Epithelial cell of esophagus (primary cell): ENCODE results near the gene P2RY6.

ENCODE experiments used
- DNase-seq: peaks from one replicate; pipeline ENCODE4 v3.0.0; 2010; ENCODE audit warnings: low read depth
- H3K4me3 ChIP-seq: 2 replicates; pipeline ENCODE4 v1.5.1; 2011; ENCODE audit warnings: mild to moderate bottlenecking, low read length, control low read depth
- CTCF ChIP-seq: IDR thresholded peaks from 2 replicates; pipeline ENCODE4 v1.5.1; 2011; ENCODE audit warnings: low read depth, mild to moderate bottlenecking, low read length, control low read depth, inconsistent platforms; ENCODE audit not compliant: insufficient read depth; ENCODE audit errors: missing control alignments

The P2RY6 gene

DNA sequence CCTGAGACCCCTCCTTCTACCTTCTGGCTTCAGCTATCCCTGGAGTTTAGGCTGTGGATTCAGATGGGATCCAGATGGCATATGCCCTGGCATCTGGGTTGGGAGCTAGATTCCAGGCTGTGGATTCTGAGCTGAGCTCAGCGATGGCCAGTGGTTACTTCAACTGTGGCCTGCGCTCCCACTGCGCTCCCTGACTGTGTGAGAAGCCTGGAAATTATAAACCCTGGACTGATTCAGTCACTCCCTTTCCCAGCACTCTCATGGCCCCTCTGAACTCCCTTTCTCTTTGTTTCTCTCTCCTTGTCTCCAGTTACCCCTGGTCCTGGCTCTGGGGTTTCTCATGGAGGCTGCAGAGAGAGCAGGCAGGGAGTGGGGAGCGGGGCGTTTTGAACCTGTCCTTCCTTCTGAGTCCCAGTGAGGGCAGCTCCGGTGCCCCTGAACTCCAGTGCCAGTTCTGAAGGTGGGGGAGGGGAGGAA is 40.8 kb downstream of the P2RY6 start:
- DNase-seq: no peak
- H3K4me3 ChIP-seq: no peak overlapping the region
- no peak for TF ChIP-seq CTCF

GRCh38 chr11:73313652-73314051 is 41.5 kb downstream of the P2RY6 start:
- DNase-seq: no peak
- no peak overlapping the region for H3K4me3 ChIP-seq
- no peak for TF ChIP-seq CTCF

DNA sequence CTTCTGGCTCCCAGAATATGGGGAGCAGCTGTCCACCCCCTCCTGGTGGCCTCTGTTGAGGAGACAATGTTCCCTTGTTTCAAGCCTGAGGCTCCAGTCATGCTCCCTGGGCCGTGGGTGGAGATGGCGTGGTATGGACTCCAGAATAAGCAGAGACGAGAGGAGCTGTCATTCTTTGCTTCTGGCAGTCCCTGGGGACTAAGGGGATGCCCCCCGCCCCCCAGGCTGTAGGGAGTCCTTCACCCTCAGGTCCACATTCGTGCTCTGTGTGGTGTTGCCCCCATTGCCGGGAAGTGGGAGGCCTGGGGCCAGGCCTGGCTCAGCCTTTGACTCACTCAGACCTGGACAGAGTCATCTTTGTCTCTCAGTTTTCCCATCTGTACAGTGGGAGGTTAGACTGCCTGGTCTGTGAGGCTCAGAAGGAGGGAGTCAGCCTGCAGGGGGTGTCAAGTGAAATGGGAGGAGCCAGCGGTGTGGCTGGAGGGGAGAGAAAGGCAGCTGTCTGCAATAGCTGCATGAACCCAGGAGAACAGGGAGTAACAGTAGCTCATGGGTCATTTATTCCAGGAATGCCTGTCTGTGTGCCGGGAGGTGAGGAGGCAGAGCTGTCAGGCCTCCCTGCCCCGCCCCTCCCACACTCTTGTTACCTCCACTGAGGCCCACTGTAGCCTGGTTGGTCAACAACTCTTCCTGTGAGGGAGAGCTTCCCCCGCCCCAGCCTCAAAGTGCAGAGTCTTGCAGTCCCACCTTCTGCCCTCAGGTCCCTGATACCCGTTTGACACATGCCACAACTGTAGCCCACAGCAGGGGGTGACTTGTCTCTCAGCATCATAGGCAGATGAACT is 42.2 kb downstream of the P2RY6 start:
- no peak for TF ChIP-seq CTCF
- DNase-seq: peak; percentile 27
- no peak overlapping the region for H3K4me3 ChIP-seq

DNA sequence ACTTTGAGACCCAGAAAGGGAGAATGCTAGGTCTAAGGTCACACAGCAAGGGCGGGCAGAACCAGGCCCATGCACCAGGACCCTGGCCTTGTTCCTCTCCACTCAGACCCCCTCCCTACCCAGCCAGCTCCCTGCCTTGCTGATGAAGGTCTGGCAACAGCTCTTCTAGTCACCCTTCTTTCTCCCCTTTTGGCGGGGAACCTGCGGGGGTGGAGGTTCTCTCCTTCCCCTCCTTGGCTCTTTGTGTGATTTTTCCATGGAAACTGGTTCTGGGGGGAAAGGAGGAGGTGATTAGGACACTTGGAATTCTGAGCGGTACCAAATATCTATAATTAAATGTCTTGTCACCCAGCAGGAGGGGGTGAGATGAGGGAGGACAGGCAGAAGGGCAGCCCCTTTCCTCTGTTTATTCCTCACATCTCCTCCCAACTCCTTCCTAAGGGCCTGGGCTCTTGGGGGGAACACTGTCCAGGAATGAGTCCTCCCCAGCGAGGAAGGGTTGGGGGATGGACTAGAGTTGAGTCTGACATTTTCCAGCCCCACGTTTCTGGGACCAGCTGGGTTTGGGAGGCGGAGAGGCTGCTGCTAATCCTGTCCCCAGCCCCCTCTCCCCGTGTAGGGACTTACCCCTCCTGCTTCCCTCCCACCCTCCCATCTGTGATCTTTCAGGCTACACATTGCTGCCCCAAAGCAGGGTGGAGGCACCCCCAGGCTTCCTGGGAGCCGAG is 43.3 kb downstream of the P2RY6 start:
- no peak overlapping the region for H3K4me3 ChIP-seq
- no peak for DNase-seq
- no peak for TF ChIP-seq CTCF

DNA sequence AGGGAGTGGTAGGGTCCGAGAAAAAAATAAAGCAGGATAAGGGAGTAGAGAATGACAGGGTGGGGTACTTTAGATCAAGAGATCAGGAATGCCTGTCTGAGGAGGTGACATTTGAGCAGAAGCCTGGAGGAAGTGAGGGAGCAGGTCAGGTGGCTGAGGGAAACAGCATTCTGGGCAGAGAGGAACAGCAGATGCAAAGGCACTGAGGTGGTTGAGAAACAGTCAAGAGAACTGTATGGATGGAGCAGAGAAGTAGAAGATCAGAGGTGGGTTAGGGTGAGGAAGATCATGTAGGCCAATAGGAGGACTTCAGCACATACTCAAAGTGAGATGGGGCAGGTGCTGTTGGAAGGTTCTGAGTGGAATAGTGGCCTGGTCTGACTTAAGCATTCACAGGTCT is 44.3 kb downstream of the P2RY6 start:
- TF ChIP-seq CTCF: no peak
- H3K4me3 ChIP-seq: no peak overlapping the region

DNA sequence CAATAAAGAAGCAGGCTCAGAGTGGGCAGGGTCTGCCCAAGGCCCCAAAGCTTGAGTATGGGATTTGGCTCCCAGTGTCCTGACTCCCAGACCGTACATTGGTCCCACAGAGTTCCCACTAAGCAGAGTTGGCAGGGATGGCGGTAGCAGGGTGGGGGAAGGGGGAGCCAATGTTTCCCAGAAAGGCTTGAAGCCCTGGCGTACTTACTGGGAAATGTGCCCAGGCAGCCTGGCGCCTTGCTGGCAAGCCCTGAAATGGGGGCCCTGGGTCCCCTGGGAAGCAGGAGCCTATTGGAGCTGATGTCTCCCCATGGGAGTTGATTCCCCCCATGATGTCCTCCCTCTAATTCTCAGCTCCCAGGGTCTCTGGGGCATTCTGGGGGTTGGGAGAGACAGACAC is 45.2 kb downstream of the P2RY6 start:
- no peak for DNase-seq
- no peak for TF ChIP-seq CTCF
- H3K4me3 ChIP-seq: no peak overlapping the region

More for the DNA sequence above, 44.3 kb downstream of the P2RY6 start:
- DNase-seq: no peak
